IMR-90 (cell line): ENCODE measurements around the gene EID2B. TPM values are rescaled to one million over a fixed set of nuclear protein-coding genes. Genes with fewer than 3 reads are reported as not detected.

ENCODE experiments used
- ATAC-seq: fragments of 200-7000 bp; cut with Tn5 transposase; 2 replicates; pipeline ENCODE4 v1.9.1; 2020; ENCODE audit warnings: low read depth, mild to moderate bottlenecking, moderate library complexity
- BruUV-seq: library from RNA; stranded (reverse); fragments of 400-500 nt; replicated peaks from 2 replicates; lab custom pipeline; 2021; lab: Mats Ljungman, UMichigan
- CTCF ChIA-PET: fragments of 300-600 bp; formaldehyde crosslinking; extraction: SDS; loops from one replicate; lab custom pipeline; 2021; ENCODE audit warnings: antibody characterized with exemption; lab: Yijun Ruan, JAX
- POLR2A ChIA-PET: fragments of 300-600 bp; sonication (Branson Sonifier 250); formaldehyde crosslinking; loops from one replicate; lab custom pipeline; 2022; ENCODE audit warnings: antibody characterized with exemption; ENCODE audit not compliant: unreplicated experiment; lab: Charles Lee
- DNase-seq: peaks from one replicate; pipeline ENCODE4 v3.0.0; 2013
- H2AFZ ChIP-seq: replicated peaks from 2 replicates; pipeline ENCODE3; 2013; ENCODE audit warnings: low read length, mild to moderate bottlenecking; ENCODE audit not compliant: poor library complexity
- H2AK5ac ChIP-seq: 2 replicates; pipeline ENCODE4 v1.6.1; 2013; ENCODE audit warnings: low read depth, low read length, inconsistent platforms
- H2AK9ac ChIP-seq: replicated peaks from 2 replicates; pipeline ENCODE3; 2013; ENCODE audit warnings: mild to moderate bottlenecking, low read depth, low read length, moderate library complexity; ENCODE audit not compliant: poor library complexity
- H2BK120ac ChIP-seq: 2 replicates; pipeline ENCODE4 v1.6.1; 2013; ENCODE audit warnings: low read depth, low read length, inconsistent platforms
- H2BK15ac ChIP-seq: 3 replicates; pipeline ENCODE4 v1.6.1; 2013; ENCODE audit warnings: low read depth, low read length, inconsistent platforms
- H2BK20ac ChIP-seq: 2 replicates; pipeline ENCODE4 v1.6.1; 2013; ENCODE audit warnings: low read depth, mild to moderate bottlenecking, inconsistent platforms, low read length, moderate library complexity
- H2BK5ac ChIP-seq: 2 replicates; pipeline ENCODE4 v1.6.1; 2013; ENCODE audit warnings: mild to moderate bottlenecking, low read depth, low read length, inconsistent platforms; ENCODE audit not compliant: poor library complexity, severe bottlenecking
- H3K14ac ChIP-seq: replicated peaks from 2 replicates; pipeline ENCODE4 v1.6.1; 2013; ENCODE audit warnings: low read depth, low read length, inconsistent platforms
- H3K18ac ChIP-seq: 2 replicates; pipeline ENCODE4 v1.6.1; 2013; ENCODE audit warnings: low read depth, low read length, control low read depth
- H3K23ac ChIP-seq: 2 replicates; pipeline ENCODE4 v1.6.1; 2013; ENCODE audit warnings: low read depth, low read length, inconsistent platforms
- H3K27ac ChIP-seq: 2 replicates; pipeline ENCODE4 v1.5.1; 2013; ENCODE audit warnings: mild to moderate bottlenecking, control low read depth, low read length; ENCODE audit not compliant: insufficient read depth
- H3K27me3 ChIP-seq: 2 replicates; pipeline ENCODE4 v1.6.1; 2013; ENCODE audit warnings: low read length; ENCODE audit not compliant: control insufficient read depth, insufficient read depth
- H3K36me3 ChIP-seq: 2 replicates; pipeline ENCODE4 v1.6.1; 2013; ENCODE audit warnings: low read length, mixed read lengths; ENCODE audit not compliant: control insufficient read depth, insufficient read depth
- H3K4ac ChIP-seq: 2 replicates; pipeline ENCODE4 v1.6.1; 2013; ENCODE audit warnings: low read depth, low read length, inconsistent platforms
- H3K4me1 ChIP-seq: 2 replicates; pipeline ENCODE4 v1.6.1; 2013; ENCODE audit warnings: low read length, mixed read lengths; ENCODE audit not compliant: control insufficient read depth, insufficient read depth
- H3K4me2 ChIP-seq: 2 replicates; pipeline ENCODE4 v1.6.1; 2013; ENCODE audit warnings: low read depth, mild to moderate bottlenecking, control low read depth, low read length, moderate library complexity
- H3K4me3 ChIP-seq: 2 replicates; pipeline ENCODE4 v1.5.1; 2013; ENCODE audit warnings: low read depth, mild to moderate bottlenecking, control low read depth, low read length, moderate library complexity; ENCODE audit not compliant: insufficient read depth
- H3K56ac ChIP-seq: 2 replicates; pipeline ENCODE4 v1.6.1; 2013; ENCODE audit warnings: low read length, inconsistent platforms; ENCODE audit not compliant: insufficient read depth; ENCODE audit errors: extremely low read depth
- H3K79me1 ChIP-seq, 2 experiments: 2 replicates each; pipeline ENCODE4 v1.6.1; 2013; ENCODE audit warnings: low read length in 2 of 2, inconsistent platforms in 1 of 2, low read depth in 1 of 2
- H3K9ac ChIP-seq: 2 replicates; pipeline ENCODE4 v1.6.1; 2013; ENCODE audit warnings: low read depth, low read length, control low read depth
- H3K9me1 ChIP-seq: 2 replicates; pipeline ENCODE4 v1.6.1; 2013; ENCODE audit warnings: low read length, inconsistent platforms; ENCODE audit not compliant: insufficient read depth
- H3K9me3 ChIP-seq: 2 replicates; pipeline ENCODE4 v1.6.1; 2013; ENCODE audit warnings: low read length; ENCODE audit not compliant: control insufficient read depth, insufficient read depth
- H4K20me1 ChIP-seq: 2 replicates; pipeline ENCODE4 v1.6.1; 2013; ENCODE audit warnings: low read length, inconsistent platforms; ENCODE audit not compliant: insufficient read depth
- H4K5ac ChIP-seq: 2 replicates; pipeline ENCODE4 v1.6.1; 2013; ENCODE audit warnings: mild to moderate bottlenecking, low read depth, low read length, control low read depth
- H4K8ac ChIP-seq, 2 experiments: 2 replicates each; pipeline ENCODE4 v1.6.1; 2013; ENCODE audit warnings: low read depth in 2 of 2, low read length in 2 of 2, control low read depth in 1 of 2, inconsistent platforms in 1 of 2
- H4K91ac ChIP-seq: 2 replicates; pipeline ENCODE4 v1.6.1; 2013; ENCODE audit warnings: low read depth, low read length, inconsistent platforms; ENCODE audit not compliant: insufficient read depth
- BHLHE40 ChIP-seq: fragments of 150-350 bp; IDR thresholded peaks from 2 replicates; pipeline ENCODE4 v1.6.1; 2016; ENCODE audit warnings: mild to moderate bottlenecking, low read depth, low read length
- CEBPB ChIP-seq: IDR thresholded peaks from 2 replicates; pipeline ENCODE4 v1.6.1; 2012; ENCODE audit warnings: low read depth, low read length, improper control_type of control experiment
- CHD1 ChIP-seq: IDR thresholded peaks from 2 replicates; pipeline ENCODE4 v1.6.1; 2012; ENCODE audit warnings: low read depth, low read length, improper control_type of control experiment
- FOS ChIP-seq: fragments of 150-350 bp; IDR thresholded peaks from 2 replicates; pipeline ENCODE4 v1.6.1; 2016; ENCODE audit warnings: low read depth, low read length
- MAFK ChIP-seq: IDR thresholded peaks from 2 replicates; pipeline ENCODE4 v1.6.1; 2012; ENCODE audit warnings: low read depth, low read length, improper control_type of control experiment
- MXI1 ChIP-seq: IDR thresholded peaks from 2 replicates; pipeline ENCODE4 v1.6.1; 2012; ENCODE audit warnings: low read depth, mild to moderate bottlenecking, low read length, moderate library complexity, borderline replicate concordance
- NFE2L2 ChIP-seq: fragments of 150-350 bp; IDR thresholded peaks from 2 replicates; pipeline ENCODE4 v1.6.1; 2016; ENCODE audit warnings: low read depth, mild to moderate bottlenecking, low read length
- POLR2A ChIP-seq: IDR thresholded peaks from 2 replicates; pipeline ENCODE4 v1.6.1; 2012; ENCODE audit warnings: mild to moderate bottlenecking, low read depth, low read length
- RAD21 ChIP-seq: IDR thresholded peaks from 2 replicates; pipeline ENCODE4 v1.6.1; 2012; ENCODE audit warnings: low read length, improper control_type of control experiment
- RCOR1 ChIP-seq: IDR thresholded peaks from 2 replicates; pipeline ENCODE4 v1.6.1; 2012; ENCODE audit warnings: mild to moderate bottlenecking, low read length, improper control_type of control experiment; ENCODE audit not compliant: insufficient replicate concordance
- RFX5 ChIP-seq: IDR thresholded peaks from 2 replicates; pipeline ENCODE4 v1.8.0; 2012; ENCODE audit warnings: low read depth, mild to moderate bottlenecking, low read length, moderate library complexity
- SMC3 ChIP-seq: fragments of 150-350 bp; IDR thresholded peaks from 2 replicates; pipeline ENCODE4 v1.6.1; 2016; ENCODE audit warnings: low read depth, mild to moderate bottlenecking, antibody characterized with exemption, low read length, moderate library complexity
- USF2 ChIP-seq: fragments of 150-350 bp; IDR thresholded peaks from 2 replicates; pipeline ENCODE4 v1.6.1; 2017; ENCODE audit warnings: mild to moderate bottlenecking, antibody characterized with exemption, low read length, low read depth
- WGBS, 2 experiments: methylation state at CpG; one replicate each; pipeline versions ENCODE4 v1.1.5 to v1.1.7; 2013; ENCODE audit warnings: missing lambda C conversion rate in 2 of 2; ENCODE audit not compliant: insufficient read length in 1 of 2; ENCODE audit errors: extremely low coverage in 2 of 2; 5-methylcytosine and 5-hydroxymethylcytosine counted together
- dilution Hi-C: fragments of 300-500 bp; cut with HindIII; formaldehyde crosslinking; loops from one replicate; pipeline ENCODE4 v1.14.3; 2018; ENCODE audit warnings: low sequenced_read_pairs; ENCODE audit not compliant: unreplicated experiment
- in situ Hi-C: fragments of 300-500 bp; cut with MboI; formaldehyde crosslinking; loops from 3 replicates; pipeline ENCODE4 v1.14.3; 2019; ENCODE audit warnings: low sequenced_read_pairs, inconsistent platforms, mixed read lengths
- intact Hi-C: fragments of 100-400 bp; cut with micrococcal nuclease; formaldehyde crosslinking; loops from 2 replicates; pipeline ENCODE4 v1.10.0; 2022
- polyA plus RNA-seq, 3 experiments: library from polyadenylated mRNA; depleted of rRNA; stranded (reverse); fragments of >200 nt; gene quantifications; 2 replicates each; pipeline ENCODE4 v1.2.3, GENCODE V29; 2012; ENCODE audit warnings: low replicate concordance in 1 of 3
- total RNA-seq: library from RNA; depleted of rRNA; stranded (reverse); fragments of >200 nt; gene quantifications from 2 replicates; pipeline ENCODE4 v1.2.3, GENCODE V29; 2012
- TF ChIP-seq, protein P1 (sequence below): conservative IDR thresholded peaks from 2 replicates; pipeline ENCODE4 v1.5.1; 2012; ENCODE audit warnings: mild to moderate bottlenecking, low read depth, low read length, improper control_type of control experiment
- TF ChIP-seq, protein P2 (sequence below): fragments of 150-350 bp; IDR thresholded peaks from 2 replicates; pipeline ENCODE4 v1.6.1; 2016; ENCODE audit warnings: low read depth, mild to moderate bottlenecking, low read length, moderate library complexity, borderline replicate concordance

EID2B gene
- total and polyA plus RNA-seq, 2 of the 4 experiments (the other 2 are of a cell fraction) = 2.5 to 2.7 TPM

DNA sequence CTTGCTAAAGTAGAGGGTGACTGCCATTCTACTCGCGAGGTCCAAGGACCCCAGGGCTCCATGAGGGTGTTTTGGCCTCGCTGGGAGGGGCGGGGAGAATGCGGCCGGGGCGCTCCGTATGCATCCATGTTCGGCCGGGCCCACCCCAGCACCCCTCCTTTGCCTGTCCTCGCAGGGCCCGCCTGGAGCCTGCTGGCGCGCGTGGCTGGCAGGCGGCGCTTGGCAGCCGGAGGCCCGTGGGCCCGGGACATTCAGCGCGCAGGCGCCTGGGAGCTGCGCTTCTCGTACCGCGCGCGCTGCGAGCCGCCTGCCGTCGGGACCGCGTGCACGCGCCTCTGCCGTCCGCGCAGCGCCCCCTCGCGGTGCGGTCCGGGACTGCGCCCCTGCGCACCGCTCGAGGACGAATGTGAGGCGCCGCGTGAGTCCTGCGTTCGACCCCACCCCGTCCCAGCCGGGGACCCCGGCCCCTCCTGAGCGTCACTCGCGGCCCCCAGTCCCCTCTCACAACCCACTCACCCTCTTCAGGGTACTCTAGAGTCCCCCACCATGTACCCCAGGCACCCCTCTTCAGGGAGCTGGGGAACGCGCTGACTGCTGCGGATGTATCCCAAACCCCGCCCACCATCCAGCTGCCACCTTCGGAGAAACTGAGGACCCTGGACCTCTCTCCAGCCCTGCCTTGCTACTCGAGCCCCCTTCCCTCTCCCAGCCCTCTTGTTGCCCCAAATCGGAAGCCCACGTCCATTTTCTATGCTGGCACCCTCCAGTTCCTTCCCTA lies 29.8 kb downstream of the EID2B start:
- no peak overlapping the region for H3K4me2 ChIP-seq
- TF ChIP-seq SMC3 = peak; percentile 47
- TF ChIP-seq NFE2L2 = no peak
- TF ChIP-seq MAFK = no peak
- no peak for TF ChIP-seq MXI1
- TF ChIP-seq FOS = no peak
- 0 out of 2 replicates have a peak, but pooled peaks have one; percentile 50 for TF ChIP-seq BHLHE40
- TF ChIP-seq, protein P1, sequence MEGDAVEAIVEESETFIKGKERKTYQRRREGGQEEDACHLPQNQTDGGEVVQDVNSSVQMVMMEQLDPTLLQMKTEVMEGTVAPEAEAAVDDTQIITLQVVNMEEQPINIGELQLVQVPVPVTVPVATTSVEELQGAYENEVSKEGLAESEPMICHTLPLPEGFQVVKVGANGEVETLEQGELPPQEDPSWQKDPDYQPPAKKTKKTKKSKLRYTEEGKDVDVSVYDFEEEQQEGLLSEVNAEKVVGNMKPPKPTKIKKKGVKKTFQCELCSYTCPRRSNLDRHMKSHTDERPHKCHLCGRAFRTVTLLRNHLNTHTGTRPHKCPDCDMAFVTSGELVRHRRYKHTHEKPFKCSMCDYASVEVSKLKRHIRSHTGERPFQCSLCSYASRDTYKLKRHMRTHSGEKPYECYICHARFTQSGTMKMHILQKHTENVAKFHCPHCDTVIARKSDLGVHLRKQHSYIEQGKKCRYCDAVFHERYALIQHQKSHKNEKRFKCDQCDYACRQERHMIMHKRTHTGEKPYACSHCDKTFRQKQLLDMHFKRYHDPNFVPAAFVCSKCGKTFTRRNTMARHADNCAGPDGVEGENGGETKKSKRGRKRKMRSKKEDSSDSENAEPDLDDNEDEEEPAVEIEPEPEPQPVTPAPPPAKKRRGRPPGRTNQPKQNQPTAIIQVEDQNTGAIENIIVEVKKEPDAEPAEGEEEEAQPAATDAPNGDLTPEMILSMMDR = peak; percentile 87
- TF ChIP-seq USF2 = 0 out of 2 replicates have a peak, but pooled peaks have one; percentile 1
- TF ChIP-seq, protein P2, sequence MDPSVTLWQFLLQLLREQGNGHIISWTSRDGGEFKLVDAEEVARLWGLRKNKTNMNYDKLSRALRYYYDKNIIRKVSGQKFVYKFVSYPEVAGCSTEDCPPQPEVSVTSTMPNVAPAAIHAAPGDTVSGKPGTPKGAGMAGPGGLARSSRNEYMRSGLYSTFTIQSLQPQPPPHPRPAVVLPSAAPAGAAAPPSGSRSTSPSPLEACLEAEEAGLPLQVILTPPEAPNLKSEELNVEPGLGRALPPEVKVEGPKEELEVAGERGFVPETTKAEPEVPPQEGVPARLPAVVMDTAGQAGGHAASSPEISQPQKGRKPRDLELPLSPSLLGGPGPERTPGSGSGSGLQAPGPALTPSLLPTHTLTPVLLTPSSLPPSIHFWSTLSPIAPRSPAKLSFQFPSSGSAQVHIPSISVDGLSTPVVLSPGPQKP = no peak
- no peak for TF ChIP-seq RCOR1
- TF ChIP-seq POLR2A = no peak
- no peak for TF ChIP-seq RFX5
- peak; percentile 25 for TF ChIP-seq RAD21
- TF ChIP-seq CEBPB = no peak
- no peak for TF ChIP-seq CHD1

More for the DNA sequence above, 29.8 kb downstream of the EID2B start:
- ChIA-PET POLR2A (no interaction called here), CTCF (interaction anchor here (0.6 to 0.7 kb wide), 2 partner anchors 13 to 62 kb away, joined by 4 to 6 read pairs; no protein-coding TSS in a partner anchor)
- Histone ChIP-seq H2AK5ac (no peak overlapping the region), H3K4ac (no peak overlapping the region), H2BK5ac (no peak overlapping the region), H2AFZ (peak overlapping the region; percentile 90), H3K27ac (no peak overlapping the region), H3K4me3 (no peak overlapping the region), H2BK120ac (no peak overlapping the region), H2BK15ac (no peak overlapping the region), H3K18ac (no peak overlapping the region), H3K36me3 (no peaks in the 10 kb centered on the region), H2AK9ac (no peak overlapping the region), H3K27me3 (peaks cover 48% of the 10 kb centered on the region), H4K8ac (peak overlapping the region in 1 of 2 experiments; percentile 27; a peak in 1 of 4 replicates), H3K4me1 (peaks cover 3% of the 10 kb centered on the region; the same call in 1 of the 2 replicates), H3K56ac (no peak overlapping the region), H2BK20ac (no peak overlapping the region), H4K20me1 (no peaks in the 10 kb centered on the region), H4K91ac (no peak overlapping the region), H3K23ac (no peak overlapping the region), H3K14ac (no peak overlapping the region), H3K9me1 (no peaks in the 10 kb centered on the region; the same call in 1 of the 2 replicates), H3K9ac (no peak overlapping the region), H3K9me3 (no peaks in the 10 kb centered on the region), H4K5ac (no peak overlapping the region), H3K79me1 (no peaks in the 10 kb centered on the region)
- WGBS, 2 experiments = 29% methylated on average over 11 of the region's 69 CpGs; no CpG with 5 or more reads in 1 of the 2 experiments
- BruUV-seq = no TSS peak
- DNase-seq (peak; percentile 73), ATAC-seq (peak; percentile 66)
- dilution Hi-C loops (no loop called here), intact Hi-C loops (no loop called here), in situ Hi-C loops (no loop called here)
